GM21717 (cell line): ENCODE measurements around the gene FTO.

Experiments used
- ATAC-seq: cut with Tn5 transposase; IDR thresholded peaks from one replicate; pipeline ENCODE4 v1.9.1; 2021; ENCODE audit warnings: mild to moderate bottlenecking, moderate library complexity; ENCODE audit not compliant: unreplicated experiment

Gene FTO

GRCh38 chr16:53955221-53955875 is 251.4 kb downstream of the FTO start:
- ATAC-seq: no peak

GRCh38 chr16:53958341-53958880 is 254.5 kb downstream of the FTO start:
- ATAC-seq: no peak

GRCh38 chr16:53960050-53960812 is 256.3 kb downstream of the FTO start:
- ATAC-seq: no peak

GRCh38 chr16:53960954-53961616 is 257.1 kb downstream of the FTO start:
- no peak for ATAC-seq

GRCh38 chr16:53962041-53962440 is 258.1 kb downstream of the FTO start:
- no peak for ATAC-seq

DNA sequence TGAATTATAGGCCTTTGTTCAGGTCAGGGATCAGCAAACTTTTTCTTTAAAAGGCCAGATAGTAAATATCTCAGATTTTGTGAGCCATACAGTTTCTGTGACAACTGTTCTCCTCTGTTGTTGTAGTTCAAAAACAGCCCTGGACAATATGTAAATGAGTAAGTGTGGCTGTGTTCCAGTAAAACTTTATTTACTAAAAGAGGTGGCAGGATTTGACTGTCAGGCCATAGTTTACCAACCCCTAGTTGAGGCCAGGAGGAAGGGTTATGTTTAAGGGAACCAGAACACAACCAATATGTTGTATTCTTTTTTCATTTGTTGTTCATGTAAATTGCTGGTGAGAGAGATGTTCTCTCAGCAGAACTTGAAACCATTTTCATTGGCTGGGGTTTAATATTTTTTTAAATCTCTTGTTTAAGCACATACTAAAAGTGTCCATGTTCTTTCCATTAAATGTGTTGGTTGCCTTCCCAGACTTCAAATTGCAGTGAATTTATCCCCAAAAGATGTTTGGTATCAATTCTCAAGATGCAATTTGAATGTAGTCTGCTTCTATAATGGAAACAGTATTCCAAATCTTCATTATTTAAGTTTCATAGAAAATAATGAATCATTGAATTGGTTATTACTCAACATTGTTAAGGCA is 260.3 kb downstream of the FTO start:
- ATAC-seq: no peak

DNA sequence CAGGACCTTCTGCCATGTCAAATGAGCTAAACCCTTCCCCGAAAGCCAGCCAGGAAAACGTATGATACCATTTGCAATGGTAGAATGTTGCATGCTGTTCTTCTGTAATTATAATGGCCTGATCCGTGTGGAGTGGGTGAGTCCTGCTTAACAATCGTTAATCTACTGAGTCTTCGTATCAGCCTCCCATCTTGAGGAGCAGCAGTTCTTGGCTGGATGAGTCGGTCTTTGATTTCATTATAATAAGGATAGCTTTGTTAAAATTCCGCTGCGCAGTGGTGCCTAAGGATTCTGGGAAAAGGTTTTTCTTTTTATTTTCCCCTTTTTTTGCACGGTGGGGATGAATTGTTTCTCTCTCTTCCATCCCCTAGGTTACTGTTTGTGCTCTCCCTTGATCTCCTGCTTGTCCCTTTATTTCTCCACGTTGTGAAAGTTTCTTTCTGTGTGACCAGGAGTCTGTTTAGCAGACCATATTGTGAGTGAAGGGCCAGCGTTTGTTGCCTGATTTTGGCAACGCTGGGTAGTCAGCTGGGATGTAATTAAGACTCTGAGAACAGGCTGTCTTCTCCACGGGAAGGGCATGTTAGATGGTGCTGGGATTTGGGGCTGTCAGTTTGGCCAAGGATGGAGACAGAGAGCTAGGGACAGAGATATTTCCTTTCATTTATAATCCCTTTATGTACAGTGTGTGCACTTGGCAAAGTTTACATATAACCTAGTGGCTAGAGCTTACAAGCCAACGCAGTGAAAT is 263.0 kb downstream of the FTO start:
- no peak for ATAC-seq

DNA sequence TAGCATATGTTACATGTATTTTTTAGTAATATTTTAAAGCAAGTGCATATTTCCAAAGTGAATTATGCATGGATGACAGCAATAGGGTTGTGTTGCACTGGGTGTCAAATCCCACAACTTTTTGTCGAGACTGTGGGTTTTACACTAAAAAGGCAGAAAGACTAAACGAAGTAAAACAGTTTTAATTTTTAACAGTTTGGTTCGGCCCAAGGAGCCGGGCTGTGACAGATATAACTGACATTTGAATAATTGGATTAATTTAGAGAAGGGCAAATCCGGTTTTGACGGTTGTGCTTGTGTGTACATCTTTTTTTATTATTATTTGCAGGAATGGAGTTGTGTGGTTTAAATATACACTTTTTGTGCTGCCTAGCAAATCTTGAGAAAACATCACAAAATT is 263.6 kb downstream of the FTO start:
- ATAC-seq: no peak

- ATAC-seq: no peak
Observed at GRCh38 chr16:53968454-53968853, 264.5 kb downstream of the FTO start.

DNA sequence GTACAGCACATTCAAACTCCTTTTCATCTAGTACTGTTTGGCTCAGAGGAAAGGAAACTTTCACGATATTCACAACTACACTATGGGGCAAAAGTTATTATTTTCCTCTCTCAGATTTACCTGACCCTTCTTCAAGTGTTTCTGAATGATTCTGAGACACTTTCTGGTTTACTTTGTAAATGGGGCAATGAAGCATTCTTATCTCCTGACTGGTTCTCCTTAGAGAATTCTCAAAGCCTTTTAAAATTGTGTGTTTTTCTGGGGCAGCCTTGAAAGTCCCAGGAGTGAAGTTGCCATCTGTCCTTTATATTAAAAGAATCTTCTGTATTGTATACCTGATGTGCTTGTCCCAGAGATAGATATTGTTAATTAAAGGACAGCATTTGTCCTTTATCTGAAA is 264.9 kb downstream of the FTO start:
- ATAC-seq: no peak

GRCh38 chr16:53971616-53972015 is 267.7 kb downstream of the FTO start:
- no peak for ATAC-seq

GRCh38 chr16:53973021-53973420 is 269.1 kb downstream of the FTO start:
- no peak for ATAC-seq

- ATAC-seq: no peak
Observed at GRCh38 chr16:53974484-53975080, 270.6 kb downstream of the FTO start.

- no peak for ATAC-seq
Observed at GRCh38 chr16:53980675-53981074, 276.7 kb downstream of the FTO start.

DNA sequence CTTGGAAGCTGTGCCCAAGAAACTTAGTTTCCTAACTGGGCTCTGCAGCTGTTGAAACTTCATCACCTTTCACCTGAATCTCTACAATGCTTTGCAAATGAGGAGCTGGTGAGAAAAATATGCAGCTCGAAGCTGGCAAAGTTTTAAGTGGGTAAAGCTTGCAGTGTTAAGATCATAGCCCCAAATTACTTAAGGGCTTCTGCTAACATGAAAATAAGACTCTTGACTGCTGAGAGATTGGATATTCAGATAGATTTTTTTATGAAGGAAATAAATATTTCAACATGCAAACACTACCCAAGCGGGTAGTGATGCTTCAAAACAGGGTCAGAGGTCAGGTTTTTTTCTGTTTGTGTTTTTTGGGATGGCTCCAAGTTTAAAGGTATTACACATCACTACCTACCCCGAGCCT is 278.7 kb downstream of the FTO start:
- ATAC-seq: no peak

GRCh38 chr16:53984936-53985335 is 281.0 kb downstream of the FTO start:
- no peak for ATAC-seq

DNA sequence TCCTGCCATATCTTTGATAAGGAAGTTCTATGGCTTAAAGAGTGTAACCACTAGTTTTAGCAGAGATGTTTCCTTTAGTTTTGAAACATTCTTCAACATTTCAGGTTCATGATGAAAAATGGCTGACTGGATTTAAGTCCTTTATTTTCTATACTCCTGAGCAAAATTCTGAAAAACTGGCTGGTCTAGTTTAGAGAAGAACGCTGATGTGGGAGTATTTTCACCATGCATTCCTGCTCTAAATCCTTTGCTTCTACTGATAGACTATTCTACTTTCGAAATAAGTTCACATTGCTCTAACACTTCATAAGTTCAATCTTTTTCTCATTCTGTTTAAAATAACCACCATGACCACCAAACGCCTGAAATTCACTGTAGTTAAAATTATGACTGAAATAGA is 281.9 kb downstream of the FTO start:
- ATAC-seq: no peak

DNA sequence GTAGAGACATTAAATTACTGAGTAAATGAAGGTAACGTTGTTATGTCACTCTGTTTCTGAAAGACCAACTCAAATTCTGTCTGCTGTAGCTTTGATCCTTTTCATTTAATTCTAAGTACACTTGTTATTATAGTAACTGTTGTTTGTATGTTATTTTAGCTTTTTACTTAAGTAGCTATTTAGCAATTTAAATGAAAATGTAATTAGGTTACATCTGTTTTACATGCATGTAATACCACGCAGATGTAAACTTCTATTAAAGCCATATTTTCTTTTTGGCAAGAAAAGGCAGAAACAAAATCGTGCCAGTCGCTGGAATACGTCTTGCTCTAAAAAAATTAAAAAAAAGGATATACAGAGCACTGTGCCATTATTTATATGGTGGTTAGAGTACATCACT is 282.8 kb downstream of the FTO start:
- ATAC-seq: no peak

- ATAC-seq: no peak
Observed at GRCh38 chr16:53988136-53988535, 284.2 kb downstream of the FTO start.

GRCh38 chr16:53989597-53989996 is 285.6 kb downstream of the FTO start:
- no peak for ATAC-seq
